Prostate gland (tissue), 2 donors: ENCODE results near the gene GATD1. TPM values are rescaled to one million over a fixed set of nuclear protein-coding genes. Genes with fewer than 3 reads are reported as not detected.

Experiments used
- DNase-seq: peaks from one replicate; pipeline ENCODE4 v3.0.0-alpha.2; 2019; ENCODE audit warnings: low spot score
- H3K27ac ChIP-seq, 2 donors: fragments of 200-600 bp; sonication (generic); 2 replicates each; pipeline ENCODE4 v1.5.1; 2017 to 2019
- H3K27me3 ChIP-seq: fragments of 200-600 bp; sonication (generic); replicated peaks from 2 replicates; pipeline ENCODE4 v1.5.1; 2019; ENCODE audit not compliant: insufficient read depth
- H3K36me3 ChIP-seq, 2 donors: fragments of 200-600 bp; sonication (generic); 1 replicate in 1 of 2; 2 replicates in 1 of 2; pipeline versions ENCODE4 v1.5.1 to v1.8.1; 2017 to 2019
- H3K4me1 ChIP-seq: fragments of 200-600 bp; sonication (generic); replicated peaks from 2 replicates; pipeline ENCODE4 v1.5.1; 2019
- H3K4me3 ChIP-seq, 2 donors: fragments of 200-600 bp; sonication (generic); 2 replicates each; pipeline ENCODE4 v1.5.1; 2017 to 2019
- H3K9me3 ChIP-seq: fragments of 200-600 bp; sonication (generic); 2 replicates; pipeline ENCODE4 v1.5.1; 2017
- CTCF ChIP-seq, 4 experiments: fragments of 200-600 bp in 2 of 4; fragments of 450-650 bp in 2 of 4; sonication (generic) in 2 of 4; IDR thresholded peaks; 1 replicate in 3 of 4; 2 replicates in 1 of 4; pipeline ENCODE4 v1.5.1; 2016 to 2019; ENCODE audit warnings: antibody characterized with exemption in 4 of 4, mild to moderate bottlenecking in 2 of 4, moderate library complexity in 2 of 4
- POLR2A ChIP-seq: fragments of 450-650 bp; IDR thresholded peaks from one replicate; pipeline ENCODE4 v1.6.1; 2016; ENCODE audit warnings: antibody characterized with exemption, mild to moderate bottlenecking
- POLR2AphosphoS5 ChIP-seq: sonication (generic); formaldehyde crosslinking; IDR thresholded peaks from one replicate; pipeline ENCODE4 v1.6.1; 2017; ENCODE audit warnings: antibody characterized with exemption
- WGBS: methylation state at CpG from one replicate; pipeline ENCODE4 v1.1.5; 2018; 5-methylcytosine and 5-hydroxymethylcytosine counted together
- intact Hi-C: fragments of 100-400 bp; cut with DNase I; formaldehyde crosslinking; loops from one replicate; pipeline ENCODE4 v1.14.2; 2022
- total RNA-seq, 2 donors: library from RNA; depleted of rRNA; stranded (reverse); fragments of >200 nt; gene quantifications; one replicate each; pipeline ENCODE4 v1.1.0, GENCODE V29; 2016

Gene GATD1
- total RNA-seq, result 10 to 100 TPM; 29.9 to 72.3 TPM

GRCh38 chr11:777288-778255 is at the start of gene GATD1:
TSS of gene GATD1 (minus strand) at chr11:777487. CDS start at chr11:777462, 25 bp downstream.
- Histone ChIP-seq H3K4me3 (peak within 1 kb of the TSS; percentile 92 to 96), H3K27ac (peak within 1 kb of the TSS; percentile 76 to 80), H3K9me3 (no peaks in the 10 kb centered on the region), H3K36me3 (no peaks in the 10 kb centered on the region), H3K4me1 (peaks cover 10% of the 10 kb centered on the region), H3K27me3 (no peaks in the 10 kb centered on the region)
- peak; percentile 86 for DNase-seq
- peak; percentile 85 for TF ChIP-seq POLR2A
- peak; percentile 28 for TF ChIP-seq POLR2AphosphoS5
- peak in 1 of 4 experiments; percentile 28 for TF ChIP-seq CTCF (IDR thresholded peaks at IDR 0.05)
- intact Hi-C loops, result no loop called here
- WGBS, result 2% methylated on average over 43 of the region's 110 CpGs

DNA sequence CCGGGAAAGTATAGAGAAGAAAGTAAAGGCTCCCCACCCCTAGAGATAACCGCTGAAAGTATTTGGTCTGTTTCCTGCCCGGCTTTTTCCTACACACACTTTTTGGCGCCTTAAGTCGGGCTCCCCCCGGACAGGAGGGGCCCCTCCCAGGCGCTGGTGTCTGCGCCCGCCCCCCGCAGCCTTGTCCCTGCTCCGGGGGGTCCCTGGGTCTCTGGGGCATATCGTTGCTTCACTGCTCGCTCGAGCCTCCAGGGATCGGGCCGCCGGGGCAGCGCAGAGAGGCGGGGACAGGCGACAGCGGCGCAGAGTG is 49.5 kb upstream of the GATD1 start:
- Histone ChIP-seq H3K27me3 (no peaks in the 10 kb centered on the region), H3K9me3 (no peaks in the 10 kb centered on the region), H3K27ac (peak overlapping the region; percentile 46 to 62), H3K36me3 (peaks cover 8 to 16% of the 10 kb centered on the region in 2 donors), H3K4me1 (peaks cover 33% of the 10 kb centered on the region), H3K4me3 (peak overlapping the region; percentile 31 to 37)
- no peak for TF ChIP-seq POLR2AphosphoS5
- TF ChIP-seq CTCF (IDR thresholded peaks at IDR 0.05), result no peak
- TF ChIP-seq POLR2A, result no peak
- intact Hi-C loops, result no loop called here
- WGBS, result 6% methylated on average over 22 of the region's 22 CpGs
- no peak for DNase-seq

GRCh38 chr11:826227-826621 is 48.9 kb upstream of the GATD1 start:
- H3K4me3 ChIP-seq, result no peak overlapping the region
- TF ChIP-seq POLR2AphosphoS5, result no peak
- TF ChIP-seq CTCF (IDR thresholded peaks at IDR 0.05), result no peak
- TF ChIP-seq POLR2A, result no peak
- H3K27me3 ChIP-seq, result no peaks in the 10 kb centered on the region
- no peaks in the 10 kb centered on the region for H3K9me3 ChIP-seq
- H3K4me1 ChIP-seq, result peaks cover 33% of the 10 kb centered on the region
- no peak for DNase-seq
- intact Hi-C loops, result no loop called here
- peak overlapping the region; percentile 53 to 62 for H3K27ac ChIP-seq
- 80% methylated on average over 8 of the region's 9 CpGs for WGBS
- peaks cover 8 to 16% of the 10 kb centered on the region in 2 donors for H3K36me3 ChIP-seq

- Histone ChIP-seq H3K27ac (peak overlapping the region; percentile 53 to 62), H3K27me3 (no peaks in the 10 kb centered on the region), H3K4me3 (no peak overlapping the region), H3K4me1 (peaks cover 39% of the 10 kb centered on the region), H3K9me3 (no peaks in the 10 kb centered on the region), H3K36me3 (peaks cover 8 to 16% of the 10 kb centered on the region in 2 donors)
- TF ChIP-seq CTCF (IDR thresholded peaks at IDR 0.05) (no peak), POLR2A (no peak), POLR2AphosphoS5 (no peak)
- 57% methylated on average over 12 of the region's 12 CpGs for WGBS
- no peak for DNase-seq
- intact Hi-C loops, result no loop called here
Measured at GRCh38 chr11:825366-826226, 48.3 kb upstream of the GATD1 start.
